Prostate gland (tissue), 2 donors: ENCODE data around the gene MRPS6. TPM values are rescaled to one million over a fixed set of nuclear protein-coding genes. Genes with fewer than 3 reads are reported as not detected.

ENCODE experiments used
- DNase-seq: peaks from one replicate; pipeline ENCODE4 v3.0.0-alpha.2; 2019; ENCODE audit warnings: low spot score
- H3K27ac ChIP-seq, 2 donors: fragments of 200-600 bp; sonication (generic); 2 replicates each; pipeline ENCODE4 v1.5.1; 2017 to 2019
- H3K27me3 ChIP-seq: fragments of 200-600 bp; sonication (generic); replicated peaks from 2 replicates; pipeline ENCODE4 v1.5.1; 2019; ENCODE audit not compliant: insufficient read depth
- H3K36me3 ChIP-seq, 2 donors: fragments of 200-600 bp; sonication (generic); 1 replicate in 1 of 2; 2 replicates in 1 of 2; pipeline versions ENCODE4 v1.5.1 to v1.8.1; 2017 to 2019
- H3K4me1 ChIP-seq: fragments of 200-600 bp; sonication (generic); replicated peaks from 2 replicates; pipeline ENCODE4 v1.5.1; 2019
- H3K4me3 ChIP-seq, 2 donors: fragments of 200-600 bp; sonication (generic); 2 replicates each; pipeline ENCODE4 v1.5.1; 2017 to 2019
- H3K9me3 ChIP-seq: fragments of 200-600 bp; sonication (generic); 2 replicates; pipeline ENCODE4 v1.5.1; 2017
- CTCF ChIP-seq, 4 experiments: fragments of 200-600 bp in 2 of 4; fragments of 450-650 bp in 2 of 4; sonication (generic) in 2 of 4; IDR thresholded peaks; 1 replicate in 3 of 4; 2 replicates in 1 of 4; pipeline ENCODE4 v1.5.1; 2016 to 2019; ENCODE audit warnings: antibody characterized with exemption in 4 of 4, mild to moderate bottlenecking in 2 of 4, moderate library complexity in 2 of 4
- POLR2A ChIP-seq: fragments of 450-650 bp; IDR thresholded peaks from one replicate; pipeline ENCODE4 v1.6.1; 2016; ENCODE audit warnings: antibody characterized with exemption, mild to moderate bottlenecking
- POLR2AphosphoS5 ChIP-seq: sonication (generic); formaldehyde crosslinking; IDR thresholded peaks from one replicate; pipeline ENCODE4 v1.6.1; 2017; ENCODE audit warnings: antibody characterized with exemption
- WGBS: methylation state at CpG from one replicate; pipeline ENCODE4 v1.1.5; 2018; 5-methylcytosine and 5-hydroxymethylcytosine counted together
- intact Hi-C: fragments of 100-400 bp; cut with DNase I; formaldehyde crosslinking; loops from one replicate; pipeline ENCODE4 v1.14.2; 2022
- total RNA-seq, 2 donors: library from RNA; depleted of rRNA; stranded (reverse); fragments of >200 nt; gene quantifications; one replicate each; pipeline ENCODE4 v1.1.0, GENCODE V29; 2016

The MRPS6 gene
- total RNA-seq, 2 donors from 2014 or later = 24.9 to 75.8 TPM

- Histone ChIP-seq H3K9me3 (no peaks in the 10 kb centered on the region), H3K36me3 (no peaks in the 10 kb centered on the region), H3K27me3 (no peaks in the 10 kb centered on the region), H3K27ac (no peak overlapping the region), H3K4me3 (no peak overlapping the region), H3K4me1 (no peaks in the 10 kb centered on the region)
- TF ChIP-seq CTCF (IDR thresholded peaks at IDR 0.05) (no peak), POLR2AphosphoS5 (no peak), POLR2A (no peak)
- no peak for DNase-seq
- 84% methylated on average over 2 of the region's 2 CpGs for WGBS
- intact Hi-C loops = no loop called here
These were observed 60.4 kb downstream of the MRPS6 start for GRCh38 chr21:34133802-34134201.

GRCh38 chr21:34135330-34135729 lies 62.0 kb downstream of the MRPS6 start:
- WGBS = 96% methylated on average over 5 of the region's 5 CpGs
- Histone ChIP-seq H3K4me1 (no peaks in the 10 kb centered on the region), H3K36me3 (no peaks in the 10 kb centered on the region), H3K4me3 (no peak overlapping the region), H3K27ac (no peak overlapping the region), H3K27me3 (no peaks in the 10 kb centered on the region), H3K9me3 (no peaks in the 10 kb centered on the region)
- no peak for DNase-seq
- TF ChIP-seq POLR2A (no peak), POLR2AphosphoS5 (no peak), CTCF (IDR thresholded peaks at IDR 0.05) (no peak)
- intact Hi-C loops = no loop called here

- TF ChIP-seq POLR2AphosphoS5 = no peak
- no peak for TF ChIP-seq CTCF (IDR thresholded peaks at IDR 0.05)
- no peak for TF ChIP-seq POLR2A
- intact Hi-C loops = no loop called here
- Histone ChIP-seq H3K4me3 (no peak overlapping the region), H3K36me3 (no peaks in the 10 kb centered on the region), H3K27ac (no peak overlapping the region), H3K4me1 (no peaks in the 10 kb centered on the region), H3K27me3 (no peaks in the 10 kb centered on the region), H3K9me3 (no peaks in the 10 kb centered on the region)
- 94% methylated on average over 4 of the region's 4 CpGs for WGBS
- no peak for DNase-seq
These were observed 68.0 kb downstream of the MRPS6 start for GRCh38 chr21:34141373-34141772.

GRCh38 chr21:34143685-34144182 lies 70.4 kb downstream of the MRPS6 start:
- no peaks in the 10 kb centered on the region for H3K27me3 ChIP-seq
- no peak for DNase-seq
- WGBS = 94% methylated on average over 13 of the region's 13 CpGs
- intact Hi-C loops = no loop called here
- no peaks in the 10 kb centered on the region for H3K9me3 ChIP-seq
- TF ChIP-seq POLR2A (no peak), CTCF (IDR thresholded peaks at IDR 0.05) (no peak), POLR2AphosphoS5 (no peak)
- no peaks in the 10 kb centered on the region for H3K36me3 ChIP-seq
- H3K4me3 ChIP-seq = no peak overlapping the region
- no peaks in the 10 kb centered on the region for H3K4me1 ChIP-seq
- H3K27ac ChIP-seq = no peak overlapping the region

GRCh38 chr21:34144224-34144623 lies 70.8 kb downstream of the MRPS6 start:
- H3K9me3 ChIP-seq = no peaks in the 10 kb centered on the region
- no peak overlapping the region for H3K4me3 ChIP-seq
- 96% methylated on average over 6 of the region's 6 CpGs for WGBS
- no peaks in the 10 kb centered on the region for H3K27me3 ChIP-seq
- no peaks in the 10 kb centered on the region for H3K4me1 ChIP-seq
- H3K27ac ChIP-seq = no peak overlapping the region
- intact Hi-C loops = no loop called here
- TF ChIP-seq POLR2AphosphoS5 = no peak
- TF ChIP-seq POLR2A = no peak
- TF ChIP-seq CTCF (IDR thresholded peaks at IDR 0.05) = no peak
- no peak for DNase-seq
- H3K36me3 ChIP-seq = no peaks in the 10 kb centered on the region
